Mesenchymal stem cell (in vitro differentiated cells and primary cell): ENCODE data around the gene TFDP1.

Experiments
- DNase-seq: peaks from one replicate; pipeline ENCODE4 v3.0.0-alpha.2; 2013
- H2AFZ ChIP-seq: one replicate; pipeline ENCODE4 v1.6.1; 2013; ENCODE audit warnings: low read depth, mild to moderate bottlenecking, control low read depth, inconsistent platforms, low read length, moderate library complexity
- H2AK5ac ChIP-seq: 2 replicates; pipeline ENCODE4 v1.6.1; 2013; ENCODE audit warnings: low read length, moderate library complexity, mild to moderate bottlenecking, inconsistent platforms; ENCODE audit not compliant: severe bottlenecking
- H2BK120ac ChIP-seq: one replicate; pipeline ENCODE4 v1.6.1; 2013; ENCODE audit warnings: low read depth, mild to moderate bottlenecking, inconsistent platforms, low read length, moderate library complexity
- H2BK12ac ChIP-seq, 2 experiments: one replicate each; pipeline ENCODE4 v1.6.1; 2013; ENCODE audit warnings: inconsistent platforms in 2 of 2, low read length in 2 of 2, mild to moderate bottlenecking in 2 of 2, moderate library complexity in 2 of 2, control low read depth in 1 of 2
- H2BK15ac ChIP-seq: one replicate; pipeline ENCODE4 v1.6.1; 2013; ENCODE audit warnings: mild to moderate bottlenecking, low read depth, inconsistent platforms; ENCODE audit not compliant: poor library complexity, severe bottlenecking
- H2BK5ac ChIP-seq: 2 replicates; pipeline ENCODE4 v1.6.1; 2013; ENCODE audit warnings: low read depth, mild to moderate bottlenecking, low read length, control low read depth, inconsistent platforms; ENCODE audit not compliant: poor library complexity, severe bottlenecking
- H3K14ac ChIP-seq, 2 experiments: one replicate each; pipeline ENCODE4 v1.6.1; 2013; ENCODE audit warnings: inconsistent platforms in 2 of 2, low read length in 2 of 2, control low read depth in 1 of 2, mild to moderate bottlenecking in 1 of 2, moderate library complexity in 1 of 2
- H3K18ac ChIP-seq, 2 experiments: one replicate each; pipeline ENCODE4 v1.6.1; 2013; ENCODE audit warnings: inconsistent platforms in 2 of 2, low read length in 2 of 2, control low read depth in 1 of 2, low read depth in 1 of 2, mild to moderate bottlenecking in 1 of 2
- H3K23ac ChIP-seq, 2 experiments: one replicate each; pipeline ENCODE4 v1.6.1; 2013; ENCODE audit warnings: inconsistent platforms in 2 of 2, low read length in 2 of 2, mild to moderate bottlenecking in 2 of 2, moderate library complexity in 2 of 2, control low read depth in 1 of 2
- H3K27ac ChIP-seq: 2 replicates; pipeline ENCODE4 v1.5.1; 2013; ENCODE audit warnings: mild to moderate bottlenecking, moderate library complexity, low read length, control low read depth, inconsistent platforms; ENCODE audit not compliant: poor library complexity, severe bottlenecking
- H3K27me3 ChIP-seq, 2 experiments: 2 replicates each; pipeline versions ENCODE4 v1.6.1 to v1.7.0; 2013; ENCODE audit warnings: low read length in 2 of 2, mild to moderate bottlenecking in 2 of 2, moderate library complexity in 2 of 2, control low read depth in 1 of 2, inconsistent platforms in 1 of 2; ENCODE audit not compliant: control insufficient read depth in 1 of 2, insufficient read depth in 1 of 2
- H3K36me3 ChIP-seq, 2 experiments: 2 replicates each; pipeline versions ENCODE4 v1.6.1 to v1.7.0; 2013; ENCODE audit warnings: low read length in 2 of 2, control low read depth in 1 of 2, inconsistent platforms in 1 of 2, low read depth in 1 of 2, mild to moderate bottlenecking in 1 of 2; ENCODE audit not compliant: insufficient read depth in 2 of 2, control insufficient read depth in 1 of 2
- H3K4ac ChIP-seq, 2 experiments: one replicate each; pipeline ENCODE4 v1.6.1; 2013; ENCODE audit warnings: inconsistent platforms in 2 of 2, low read length in 2 of 2, mild to moderate bottlenecking in 2 of 2, moderate library complexity in 2 of 2, control low read depth in 1 of 2, low read depth in 1 of 2
- H3K4me1 ChIP-seq: 2 replicates; pipeline ENCODE4 v1.6.1; 2013; ENCODE audit warnings: low read depth, low read length, control low read depth; ENCODE audit not compliant: control insufficient read depth, insufficient read depth
- H3K4me2 ChIP-seq: 2 replicates; pipeline ENCODE4 v1.6.1; 2013; ENCODE audit warnings: low read length, mild to moderate bottlenecking, inconsistent platforms; ENCODE audit not compliant: poor library complexity, severe bottlenecking
- H3K4me3 ChIP-seq, 2 experiments: 2 replicates each; pipeline versions ENCODE4 v1.5.1 to v1.7.0; 2013; ENCODE audit warnings: low read length in 2 of 2, mild to moderate bottlenecking in 2 of 2, control low read depth in 1 of 2, low read depth in 1 of 2; ENCODE audit not compliant: insufficient read depth in 1 of 2
- H3K79me1 ChIP-seq: replicated peaks from 2 replicates; pipeline ENCODE4 v1.6.1; 2013; ENCODE audit warnings: mild to moderate bottlenecking, control low read depth, low read length, inconsistent platforms; ENCODE audit not compliant: poor library complexity, severe bottlenecking
- H3K9ac ChIP-seq: 2 replicates; pipeline ENCODE4 v1.7.0; 2013; ENCODE audit warnings: mild to moderate bottlenecking, low read length, moderate library complexity
- H3K9me3 ChIP-seq: 2 replicates; pipeline ENCODE4 v1.7.0; 2013; ENCODE audit warnings: mild to moderate bottlenecking, low read length; ENCODE audit not compliant: control insufficient read depth
- H4K8ac ChIP-seq: one replicate; pipeline ENCODE4 v1.6.1; 2013; ENCODE audit warnings: inconsistent platforms, mild to moderate bottlenecking, low read length, moderate library complexity
- H4K91ac ChIP-seq: one replicate; pipeline ENCODE4 v1.6.1; 2013; ENCODE audit warnings: mild to moderate bottlenecking, low read length, inconsistent platforms
- WGBS: methylation state at CpG from one replicate; pipeline ENCODE4 v1.1.7; 2013; ENCODE audit warnings: mixed read lengths; 5-methylcytosine and 5-hydroxymethylcytosine counted together

TFDP1 gene

GRCh38 chr13:113555141-113555540, 29.4 kb upstream of the TFDP1 start:
- Histone ChIP-seq H3K9ac (no peak overlapping the region), H2BK15ac (no peak overlapping the region), H2BK12ac (no peak overlapping the region), H3K27me3 (peaks cover 0 to 3% of the 10 kb centered on the region in 2 experiments), H2BK5ac (no peak overlapping the region), H2AK5ac (no peak overlapping the region), H4K8ac (no peak overlapping the region), H4K91ac (no peak overlapping the region), H3K36me3 (peaks cover 42 to 50% of the 10 kb centered on the region in 2 experiments), H3K4me1 (peaks cover 4% of the 10 kb centered on the region), H3K4me3 (no peak overlapping the region), H3K79me1 (peaks cover 21% of the 10 kb centered on the region), H3K9me3 (no peaks in the 10 kb centered on the region), H3K18ac (no peak overlapping the region), H3K4ac (no peak overlapping the region), H3K23ac (no peak overlapping the region), H3K27ac (no peak overlapping the region), H2BK120ac (no peak overlapping the region), H3K14ac (no peak overlapping the region), H3K4me2 (no peak overlapping the region), H2AFZ (no peak overlapping the region)
- WGBS = 91% methylated on average over 4 of the region's 4 CpGs
- no peak for DNase-seq

- Histone ChIP-seq H3K4me3 (no peak overlapping the region), H3K9ac (no peak overlapping the region), H3K9me3 (no peaks in the 10 kb centered on the region), H3K27me3 (peaks cover 0 to 8% of the 10 kb centered on the region in 2 experiments), H3K4me1 (peaks cover 2% of the 10 kb centered on the region), H2BK120ac (no peak overlapping the region), H3K14ac (no peak overlapping the region), H3K23ac (no peak overlapping the region), H3K4ac (no peak overlapping the region), H3K79me1 (peaks cover 7% of the 10 kb centered on the region), H3K18ac (no peak overlapping the region), H4K91ac (no peak overlapping the region), H2BK5ac (no peak overlapping the region), H2AK5ac (no peak overlapping the region), H3K36me3 (peaks cover 27 to 32% of the 10 kb centered on the region in 2 experiments), H4K8ac (no peak overlapping the region), H2BK15ac (no peak overlapping the region), H3K27ac (no peak overlapping the region), H2AFZ (no peak overlapping the region), H3K4me2 (no peak overlapping the region), H2BK12ac (no peak overlapping the region)
- DNase-seq = no peak
- 94% methylated on average over 5 of the region's 5 CpGs for WGBS
These were observed 27.5 kb upstream of the TFDP1 start for GRCh38 chr13:113557013-113557412.

DNA sequence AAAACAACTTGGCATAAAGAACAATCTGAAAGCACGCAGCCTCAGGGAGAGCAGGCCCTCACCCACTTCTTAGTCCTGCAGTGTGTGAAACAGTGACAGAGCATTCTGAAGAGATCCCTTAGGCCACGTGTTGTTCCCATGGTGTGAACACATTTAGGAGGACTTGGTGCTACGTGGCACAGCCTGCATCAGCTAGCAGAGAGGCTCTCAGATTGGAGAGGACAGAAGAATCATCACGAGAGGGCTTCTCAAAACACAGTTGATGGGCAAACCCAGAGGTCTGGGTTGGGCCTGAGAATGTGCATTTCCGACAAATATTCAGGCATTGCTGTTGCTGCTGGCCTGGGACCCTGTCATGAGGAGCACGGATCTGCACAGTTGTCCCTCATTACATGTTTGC, 26.1 kb upstream of the TFDP1 start:
- no peak overlapping the region for H3K4ac ChIP-seq
- H3K4me1 ChIP-seq = peaks cover 4% of the 10 kb centered on the region
- no peak overlapping the region for H2BK120ac ChIP-seq
- no peak overlapping the region for H2AFZ ChIP-seq
- H3K4me3 ChIP-seq = no peak overlapping the region
- H4K8ac ChIP-seq = no peak overlapping the region
- H3K79me1 ChIP-seq = peaks cover 3% of the 10 kb centered on the region
- no peak overlapping the region for H3K14ac ChIP-seq
- H2BK5ac ChIP-seq = no peak overlapping the region
- no peak overlapping the region for H3K23ac ChIP-seq
- no peak overlapping the region for H3K4me2 ChIP-seq
- no peak overlapping the region for H3K27ac ChIP-seq
- no peak for DNase-seq
- no peaks in the 10 kb centered on the region for H3K9me3 ChIP-seq
- H3K27me3 ChIP-seq = peaks cover 0 to 8% of the 10 kb centered on the region in 2 experiments
- peaks cover 15 to 17% of the 10 kb centered on the region in 2 experiments for H3K36me3 ChIP-seq
- H4K91ac ChIP-seq = no peak overlapping the region
- no peak overlapping the region for H2AK5ac ChIP-seq
- H3K18ac ChIP-seq = no peak overlapping the region
- no peak overlapping the region for H2BK12ac ChIP-seq
- no peak overlapping the region for H3K9ac ChIP-seq
- WGBS = 89% methylated on average over 6 of the region's 6 CpGs
- no peak overlapping the region for H2BK15ac ChIP-seq

- no peak overlapping the region for H2BK15ac ChIP-seq
- no peak overlapping the region for H3K4me3 ChIP-seq
These were observed 25.5 kb upstream of the TFDP1 start for GRCh38 chr13:113559061-113559460.

More at GRCh38 chr13:113559061-113559460, 25.5 kb upstream of the TFDP1 start:
- Histone ChIP-seq H3K36me3 (peaks cover 9 to 11% of the 10 kb centered on the region in 2 experiments), H4K91ac (no peak overlapping the region), H3K23ac (no peak overlapping the region), H2AK5ac (no peak overlapping the region), H3K9ac (no peak overlapping the region), H2BK5ac (no peak overlapping the region), H3K79me1 (peaks cover 2% of the 10 kb centered on the region), H3K4ac (no peak overlapping the region), H3K18ac (no peak overlapping the region), H4K8ac (no peak overlapping the region), H2BK120ac (no peak overlapping the region), H2AFZ (no peak overlapping the region), H3K4me2 (no peak overlapping the region), H3K27me3 (peaks cover 1 to 11% of the 10 kb centered on the region in 2 experiments), H3K14ac (no peak overlapping the region), H3K27ac (no peak overlapping the region), H3K9me3 (no peaks in the 10 kb centered on the region), H2BK12ac (no peak overlapping the region), H3K4me1 (peaks cover 4% of the 10 kb centered on the region)
- WGBS = 98% methylated on average over 5 of the region's 7 CpGs
- no peak for DNase-seq
